ENCODE measurements around the gene PHKA1. TPM values are rescaled to one million over a fixed set of nuclear protein-coding genes. Genes with fewer than 3 reads are reported as not detected.
A peak's percentile ranks its signal among the peaks of the same experiment; 100 is the strongest.

PHKA1 gene
- total RNA-seq, 1 donor from 2014 or later = 3.9 TPM

GRCh38 chrX:72715546-72715945 is 1.4 kb upstream of the PHKA1 start:
- intact Hi-C loops (cut with DNase I) = no loop called here
- Histone ChIP-seq H3K27me3 (ENCODE audit: low read depth) (no peaks in the 10 kb centered on the region), H3K9me3 (no peaks in the 10 kb centered on the region), H3K4me3 (no peak overlapping the region), H3K4me1 (no peaks in the 10 kb centered on the region), H3K27ac (no peak overlapping the region), H3K36me3 (no peaks in the 10 kb centered on the region)
- ATAC-seq (no peak), DNase-seq (no peak)
- no peak for TF ChIP-seq CTCF (IDR thresholded peaks at IDR 0.05)

- Histone ChIP-seq H3K4me1 (no peaks in the 10 kb centered on the region), H3K27me3 (ENCODE audit: low read depth) (no peaks in the 10 kb centered on the region), H3K27ac (peak overlapping the region; percentile 67), H3K4me3 (peak overlapping the region; percentile 54), H3K9me3 (no peaks in the 10 kb centered on the region), H3K36me3 (no peaks in the 10 kb centered on the region)
- TF ChIP-seq CTCF (IDR thresholded peaks at IDR 0.05) = no peak
- peak; percentile 86 to 94 for ATAC-seq
- intact Hi-C loops (cut with DNase I) = no loop called here
- peak; percentile 65 for DNase-seq
Measured at GRCh38 chrX:72714478-72714916, 391 bp upstream of the PHKA1 start.

- Histone ChIP-seq H3K27me3 (ENCODE audit: low read depth) (no peaks in the 10 kb centered on the region), H3K27ac (no peak overlapping the region), H3K36me3 (no peaks in the 10 kb centered on the region), H3K4me3 (peak overlapping the region; percentile 54), H3K4me1 (no peaks in the 10 kb centered on the region), H3K9me3 (no peaks in the 10 kb centered on the region)
- intact Hi-C loops (cut with DNase I) = no loop called here
- ATAC-seq = no peak
- no peak for DNase-seq
- no peak for TF ChIP-seq CTCF (IDR thresholded peaks at IDR 0.05)
Measured at GRCh38 chrX:72713130-72713529, 976 bp downstream of the PHKA1 start.

GRCh38 chrX:72712094-72712755 is 1.9 kb downstream of the PHKA1 start:
- TF ChIP-seq CTCF (IDR thresholded peaks at IDR 0.05) = no peak
- H3K27ac ChIP-seq = no peak overlapping the region

GRCh38 chrX:72705814-72706213 is 8.3 kb downstream of the PHKA1 start:
- Histone ChIP-seq H3K27ac (no peak overlapping the region), H3K27me3 (ENCODE audit: low read depth) (no peaks in the 10 kb centered on the region)
- intact Hi-C loops (cut with DNase I) = no loop called here

More at GRCh38 chrX:72712094-72712755, 1.9 kb downstream of the PHKA1 start:
- DNase-seq = no peak
- Histone ChIP-seq H3K27me3 (ENCODE audit: low read depth) (no peaks in the 10 kb centered on the region), H3K4me3 (no peak overlapping the region), H3K9me3 (no peaks in the 10 kb centered on the region), H3K36me3 (no peaks in the 10 kb centered on the region), H3K4me1 (no peaks in the 10 kb centered on the region)
- intact Hi-C loops (cut with DNase I) = no loop called here
- no peak for ATAC-seq

More at GRCh38 chrX:72705814-72706213, 8.3 kb downstream of the PHKA1 start:
- Histone ChIP-seq H3K4me1 (no peaks in the 10 kb centered on the region), H3K36me3 (no peaks in the 10 kb centered on the region), H3K9me3 (no peaks in the 10 kb centered on the region), H3K4me3 (no peak overlapping the region)
- TF ChIP-seq CTCF (IDR thresholded peaks at IDR 0.05) = no peak
- ATAC-seq (no peak), DNase-seq (no peak)
